Smooth muscle cell of bladder (primary cell): ENCODE results near the gene ABCA3. TPM values are rescaled to one million over a fixed set of nuclear protein-coding genes. Genes with fewer than 3 reads are reported as not detected.

ENCODE experiments used
- total RNA-seq: library from RNA; depleted of rRNA; stranded (reverse); fragments of >200 nt; gene quantifications from 2 replicates; pipeline ENCODE4 v1.2.3, GENCODE V29; 2014

The ABCA3 gene
- 0.43 and 0.55 TPM in 2 replicates for total RNA-seq

DNA sequence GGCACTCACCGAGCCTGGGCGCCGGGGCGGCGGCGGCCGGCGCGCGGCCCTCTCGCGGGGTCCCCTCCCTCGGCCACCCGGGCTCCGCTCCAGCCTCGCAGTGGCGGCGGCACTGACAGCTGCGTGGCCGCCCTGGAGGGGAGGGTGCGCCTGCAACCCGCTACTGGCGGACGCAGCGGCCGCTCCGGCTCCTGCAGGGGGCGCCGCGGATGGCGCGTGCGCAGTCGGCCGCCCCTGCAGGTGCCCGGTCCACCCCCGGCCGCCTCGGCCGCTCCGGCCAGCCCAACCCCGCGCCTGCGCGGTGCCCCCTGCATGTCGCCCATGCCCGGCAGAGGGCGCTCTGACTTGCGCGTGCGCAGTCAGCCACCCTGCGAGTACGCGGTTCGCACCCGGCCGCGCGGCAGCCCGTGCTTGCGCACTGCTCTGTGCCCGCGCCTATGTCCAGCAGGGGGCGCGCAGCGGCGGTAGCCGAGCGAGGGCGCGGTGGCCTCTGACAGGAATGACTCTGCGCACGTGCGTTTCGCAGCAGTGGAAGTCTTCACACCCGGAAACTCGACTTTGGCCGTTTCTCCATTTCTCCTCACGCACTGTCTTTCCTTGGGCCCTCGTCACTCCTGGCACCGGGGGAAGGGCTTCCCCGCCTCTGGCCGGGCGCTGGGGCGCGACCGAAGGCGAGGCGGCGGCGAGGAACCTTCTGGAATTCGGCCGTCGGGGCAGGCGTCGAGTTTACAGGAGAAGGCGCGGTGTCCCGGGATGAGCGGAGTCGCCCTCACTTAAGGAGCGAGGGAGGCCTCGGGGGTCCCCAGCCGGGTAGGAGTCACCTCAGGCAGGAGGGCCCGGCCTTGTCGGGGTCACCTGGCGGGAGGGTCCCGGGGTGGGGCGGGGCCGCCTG, at the start of gene ABCA3:
TSS of gene ABCA3 (minus strand) at position 165 of the 892 bp plus-strand sequence. CDS start 14,262 bp downstream, outside the sequence.

DNA sequence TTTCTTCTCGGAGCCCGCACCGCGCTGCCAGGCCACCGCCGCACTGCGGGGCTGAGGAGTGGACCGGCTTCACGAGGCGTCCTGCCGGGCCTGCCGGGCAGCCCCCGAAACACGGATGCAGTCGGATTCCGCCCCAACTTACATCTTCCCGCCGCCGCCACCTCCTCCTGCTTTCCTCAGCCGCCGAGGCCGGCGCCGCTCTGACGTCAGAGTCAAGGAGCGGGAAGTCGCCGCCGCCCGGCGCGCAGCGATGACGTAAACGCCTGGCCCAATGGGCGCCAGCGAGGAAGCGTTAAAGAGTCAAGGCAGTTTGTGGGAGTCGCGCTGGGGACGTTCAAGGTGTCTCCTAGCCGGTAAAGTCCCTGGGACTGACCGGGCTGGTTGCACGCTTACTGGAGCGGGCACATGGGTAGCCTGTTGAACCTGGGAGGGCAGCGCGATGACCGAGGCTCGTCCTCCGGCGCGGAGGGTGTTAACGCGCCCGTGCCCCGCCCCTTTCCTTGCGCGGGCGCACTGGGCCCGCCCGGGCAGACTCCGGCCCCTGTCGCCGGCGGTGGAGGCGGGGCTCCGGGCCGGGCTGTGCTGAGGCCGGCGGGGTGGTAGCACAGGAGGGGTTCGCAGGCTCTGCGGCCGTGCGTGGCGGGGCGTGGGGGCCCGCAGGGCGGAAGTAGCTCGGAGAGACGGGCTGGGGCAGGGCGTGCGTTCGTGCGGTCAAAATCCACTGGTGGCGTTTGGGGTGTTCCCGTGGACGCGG, 72.4 kb downstream of the ABCA3 start, which contains the start of gene RNPS1:
TSS of gene RNPS1 (minus strand) at position 214 of the 754 bp plus-strand sequence. CDS start 3,483 bp downstream, outside the sequence.

DNA sequence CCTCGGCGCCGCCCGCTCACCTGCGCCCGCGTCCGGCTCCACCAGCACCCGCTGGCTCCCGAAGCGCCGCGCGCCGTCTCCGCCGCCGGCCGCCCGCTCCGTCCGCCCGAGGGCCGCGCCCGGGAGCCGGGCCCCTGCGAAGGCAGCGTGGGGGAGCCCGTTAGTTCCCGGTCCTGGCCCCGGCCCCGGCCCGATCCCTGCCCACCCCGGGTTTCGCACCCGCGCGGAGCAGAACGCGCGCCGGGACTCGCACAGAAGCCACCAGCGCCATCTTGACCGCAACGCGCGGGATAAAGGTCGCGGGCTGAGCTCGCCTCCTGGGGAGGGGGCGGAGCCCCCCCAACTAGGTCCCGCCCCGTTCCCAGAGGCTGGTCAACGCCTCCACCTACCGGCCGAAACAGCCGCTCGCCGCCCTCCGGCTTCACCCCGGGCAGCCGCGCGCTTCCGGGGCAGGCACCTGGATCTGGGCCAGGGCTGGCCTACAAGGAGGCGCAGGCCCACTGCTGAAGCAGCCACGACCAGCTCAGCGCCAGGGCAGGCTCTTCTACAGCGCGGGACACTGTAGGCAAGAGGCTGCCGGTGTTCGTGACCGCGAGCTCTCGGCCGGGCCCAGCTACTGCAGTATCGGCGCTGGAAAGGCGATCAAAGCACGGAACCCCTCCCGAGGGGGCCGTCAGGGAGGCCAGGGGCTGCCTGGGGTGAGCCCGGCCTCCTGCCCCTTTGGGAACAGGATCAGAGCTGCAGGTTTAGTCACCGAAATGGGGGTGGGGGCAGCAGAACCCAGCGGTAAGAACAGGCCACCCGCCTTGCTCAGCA, 89.0 kb downstream of the ABCA3 start, which contains the start of gene ECI1:
TSS of gene ECI1 (minus strand) at position 292 of the 816 bp plus-strand sequence. CDS start at position 271, 21 bp downstream.

DNA sequence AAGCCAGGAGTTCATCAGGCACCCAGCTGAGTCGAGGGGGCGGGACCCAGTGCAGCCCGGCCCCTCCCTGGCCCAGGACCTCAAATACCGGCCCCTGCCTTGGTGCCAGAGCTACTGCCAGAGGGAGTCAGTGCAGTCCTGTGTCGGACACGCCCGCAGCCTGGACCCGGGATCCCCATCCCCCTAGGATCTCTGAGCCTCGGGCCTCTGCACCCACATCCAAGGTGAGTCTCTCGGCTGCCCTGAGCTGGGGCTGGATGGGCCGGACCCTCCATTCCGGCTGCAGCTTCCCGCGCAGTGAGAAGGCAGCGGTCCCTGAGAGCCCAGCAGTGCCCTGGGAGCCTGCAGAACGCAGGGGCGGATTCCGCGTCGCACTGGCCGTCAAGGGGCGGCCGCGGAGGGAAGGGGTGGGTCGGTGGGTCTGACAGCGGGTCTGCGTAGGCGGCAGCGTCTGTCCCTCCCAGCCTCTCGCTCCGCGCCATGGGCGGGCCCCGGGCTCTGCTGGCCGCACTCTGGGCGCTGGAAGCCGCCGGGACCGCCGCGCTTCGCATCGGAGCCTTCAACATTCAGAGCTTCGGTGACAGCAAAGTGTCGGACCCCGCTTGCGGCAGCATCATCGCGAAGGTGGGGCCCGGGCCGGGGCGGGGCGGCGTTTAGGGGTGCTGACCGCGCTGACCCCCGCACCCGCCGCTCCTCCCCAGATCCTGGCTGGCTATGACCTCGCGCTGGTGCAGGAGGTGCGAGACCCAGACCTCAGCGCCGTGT, 104.0 kb downstream of the ABCA3 start, which contains the start of gene DNASE1L2:
TSS of gene DNASE1L2 (plus strand) at position 108 of the 765 bp plus-strand sequence. CDS start at position 481, 373 bp downstream.

Other genes with a start within 250 kb of the ABCA3 start
- gene PKD1, start 204.8 kb downstream of the ABCA3 start, total RNA-seq, result 91.0 and 116 TPM in 2 replicates
- gene RAB26, start 192.1 kb downstream of the ABCA3 start, total RNA-seq, result 0.71 and 1.6 TPM in 2 replicates
- gene TRAF7, start 184.9 kb downstream of the ABCA3 start, total RNA-seq, result 48.1 and 52.7 TPM in 2 replicates
- 0.14 and 0.37 TPM in 2 replicates for gene CASKIN1, start 144.1 kb downstream of the ABCA3 start, total RNA-seq
- gene MLST8, start 135.3 kb downstream of the ABCA3 start, total RNA-seq, result 10.7 and 17.5 TPM in 2 replicates
- 1.00 and 1.8 TPM in 2 replicates for gene BRICD5, start 129.9 kb downstream of the ABCA3 start, total RNA-seq
- gene PGP, start 125.9 kb downstream of the ABCA3 start, total RNA-seq, result 5.3 and 7.8 TPM in 2 replicates
- 24.0 and 28.8 TPM in 2 replicates for gene E4F1, start 117.1 kb downstream of the ABCA3 start, total RNA-seq
- 0.43 and 0.65 TPM in 2 replicates for gene DNASE1L2, start 104.3 kb downstream of the ABCA3 start, total RNA-seq
- gene ECI1, start 89.1 kb downstream of the ABCA3 start, total RNA-seq, result 24.9 and 33.8 TPM in 2 replicates
- 33.1 and 44.0 TPM in 2 replicates for gene RNPS1, start 72.6 kb downstream of the ABCA3 start, total RNA-seq
- 4.0 and 4.8 TPM in 2 replicates for gene CCNF, start 88.7 kb upstream of the ABCA3 start, total RNA-seq
- 1.00 and 1.0 TPM in 2 replicates for gene TEDC2, start 119.4 kb upstream of the ABCA3 start, total RNA-seq
- 0.43 and 0.74 TPM in 2 replicates for gene NTN3, start 130.6 kb upstream of the ABCA3 start, total RNA-seq
- 12.8 and 16.8 TPM in 2 replicates for gene TBC1D24, start 134.4 kb upstream of the ABCA3 start, total RNA-seq
- gene ATP6V0C, start 173.2 kb upstream of the ABCA3 start, total RNA-seq, result 5.1 and 6.6 TPM in 2 replicates
- gene AMDHD2, start 179.6 kb upstream of the ABCA3 start, total RNA-seq, result 23.3 and 35.0 TPM in 2 replicates
- 0.09 TPM in 1 of 2 replicates, not detected in the other for gene CEMP1, start 190.7 kb upstream of the ABCA3 start, total RNA-seq
- gene PDPK1, start 197.3 kb upstream of the ABCA3 start, total RNA-seq, result 11.9 and 13.5 TPM in 2 replicates